GM21723 (cell line): ENCODE measurements around the gene TSGA10IP.
A peak's percentile ranks its signal among the peaks of the same experiment; 100 is the strongest.

Experiments
- ATAC-seq: cut with Tn5 transposase; IDR thresholded peaks from one replicate; pipeline ENCODE4 v1.9.1; 2021; ENCODE audit warnings: mild to moderate bottlenecking, moderate library complexity; ENCODE audit not compliant: unreplicated experiment

TSGA10IP gene

DNA sequence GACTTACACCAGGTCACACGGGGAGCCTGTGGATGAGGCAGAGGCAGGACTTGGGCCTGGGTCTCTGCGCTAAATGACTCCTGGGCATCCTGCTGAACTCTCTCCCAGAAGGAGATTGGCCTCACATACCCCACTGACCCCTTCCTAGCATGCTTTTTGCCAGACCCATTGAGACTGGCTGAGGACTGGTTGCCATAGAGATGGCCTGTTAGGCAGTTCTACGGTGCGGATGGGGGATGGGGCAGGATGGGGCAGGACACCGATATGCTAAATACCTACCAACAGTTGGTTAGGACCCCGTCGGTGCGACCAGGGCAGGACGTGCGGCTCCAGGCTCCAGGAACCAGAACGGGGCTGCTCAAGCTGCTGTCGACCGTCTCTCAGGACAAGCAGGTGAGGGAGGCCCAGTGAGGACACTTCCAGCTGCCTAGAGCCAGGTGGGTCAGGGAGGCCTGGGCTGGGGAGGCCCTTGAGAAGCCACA is at the start of gene TSGA10IP:
TSGA10IP (plus strand) TSS at position 51 of the 482 bp plus-strand sequence; CDS start at position 247, 196 bp downstream.
- no peak for ATAC-seq

DNA sequence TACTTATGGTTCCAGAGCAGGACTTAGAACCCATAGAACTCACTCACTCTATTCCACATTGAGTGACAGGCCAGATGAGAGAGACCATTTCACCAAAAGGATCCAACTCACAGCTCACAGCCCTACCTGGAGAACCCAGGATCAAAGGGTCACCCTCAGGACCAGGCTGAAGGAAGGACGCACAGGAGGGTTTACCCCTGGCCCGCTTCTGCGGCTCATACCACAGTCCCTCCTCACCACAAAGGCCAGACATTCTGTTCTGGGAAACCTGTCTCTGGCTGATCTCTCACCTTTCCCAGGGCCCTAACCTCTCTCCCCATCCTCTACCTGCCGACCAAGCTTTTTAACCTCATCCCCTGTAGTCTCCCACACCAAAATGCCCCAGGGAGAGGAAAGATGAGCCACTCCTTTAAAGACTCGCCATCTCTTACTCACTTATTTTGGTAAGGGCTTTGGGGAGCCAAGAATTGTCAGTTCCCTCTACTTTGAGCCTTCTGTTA is 49.7 kb upstream of the TSGA10IP start:
- no peak for ATAC-seq

DNA sequence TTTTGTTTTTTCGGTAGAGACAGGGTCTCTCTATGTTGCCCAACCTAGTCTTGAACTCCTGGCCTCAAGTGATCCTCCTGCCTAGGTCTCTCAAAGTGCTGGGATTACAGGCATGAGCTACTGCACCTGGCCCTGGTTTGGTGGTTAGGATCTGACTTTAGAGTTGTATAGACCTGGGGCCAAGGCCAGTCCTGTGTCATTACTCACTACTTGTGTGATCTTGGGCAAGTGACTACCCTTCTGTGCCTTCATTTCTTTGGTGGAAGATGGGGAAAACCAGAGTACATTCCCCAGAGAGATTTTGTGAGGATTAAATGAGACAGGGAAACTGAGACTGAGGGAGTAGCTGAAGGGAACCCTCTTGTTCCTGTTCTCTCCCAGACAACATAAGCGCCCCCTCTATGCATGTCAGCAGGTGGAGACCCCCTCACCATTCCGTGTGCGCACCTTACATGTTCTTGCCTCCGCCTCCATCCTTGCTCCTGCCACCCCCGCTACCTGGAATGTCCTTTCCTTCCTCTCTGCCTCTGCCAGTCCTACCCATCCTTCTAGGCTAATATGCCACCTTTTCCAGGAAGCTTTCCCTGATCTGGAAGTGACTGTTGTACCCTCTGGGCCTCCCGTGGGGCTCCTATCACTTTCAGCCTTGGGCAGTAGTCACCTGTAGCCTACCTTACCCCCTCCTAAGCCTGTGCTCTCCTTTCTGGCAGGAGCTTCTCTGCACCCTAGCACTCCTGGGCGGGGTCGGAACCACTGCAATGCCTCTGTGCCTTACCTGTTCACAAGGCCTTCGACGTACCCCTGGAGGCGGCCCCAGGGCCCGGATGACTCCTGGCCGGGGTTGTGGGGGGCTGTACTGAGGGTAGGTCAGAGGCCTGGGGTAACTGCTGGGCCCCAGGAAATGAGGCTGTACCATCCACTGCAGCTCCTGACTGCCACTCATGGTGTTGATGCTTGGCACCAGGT is 49.0 kb upstream of the TSGA10IP start:
- ATAC-seq, result no peak

DNA sequence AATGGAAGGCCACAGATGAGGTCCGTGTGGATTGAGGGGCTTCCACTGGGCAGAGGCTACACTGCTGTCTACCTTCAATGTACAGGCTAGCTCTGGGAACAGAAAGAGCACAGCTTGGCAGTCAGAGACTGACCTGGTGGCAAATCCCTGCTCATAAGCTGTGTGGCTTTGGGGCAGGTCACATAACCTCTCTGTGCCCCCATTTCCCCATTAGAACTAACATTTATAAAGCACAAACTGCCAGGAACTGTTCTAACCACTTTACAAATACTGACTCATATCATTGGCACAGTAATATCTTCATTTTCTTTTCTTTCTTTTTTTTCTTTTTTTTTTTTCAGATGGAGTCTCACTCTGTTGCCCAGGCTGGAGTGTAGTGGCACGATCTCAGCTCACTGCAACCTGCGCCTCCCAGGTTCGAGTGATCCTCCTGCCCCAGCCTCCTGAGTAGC is 48.2 kb upstream of the TSGA10IP start:
- no peak for ATAC-seq

DNA sequence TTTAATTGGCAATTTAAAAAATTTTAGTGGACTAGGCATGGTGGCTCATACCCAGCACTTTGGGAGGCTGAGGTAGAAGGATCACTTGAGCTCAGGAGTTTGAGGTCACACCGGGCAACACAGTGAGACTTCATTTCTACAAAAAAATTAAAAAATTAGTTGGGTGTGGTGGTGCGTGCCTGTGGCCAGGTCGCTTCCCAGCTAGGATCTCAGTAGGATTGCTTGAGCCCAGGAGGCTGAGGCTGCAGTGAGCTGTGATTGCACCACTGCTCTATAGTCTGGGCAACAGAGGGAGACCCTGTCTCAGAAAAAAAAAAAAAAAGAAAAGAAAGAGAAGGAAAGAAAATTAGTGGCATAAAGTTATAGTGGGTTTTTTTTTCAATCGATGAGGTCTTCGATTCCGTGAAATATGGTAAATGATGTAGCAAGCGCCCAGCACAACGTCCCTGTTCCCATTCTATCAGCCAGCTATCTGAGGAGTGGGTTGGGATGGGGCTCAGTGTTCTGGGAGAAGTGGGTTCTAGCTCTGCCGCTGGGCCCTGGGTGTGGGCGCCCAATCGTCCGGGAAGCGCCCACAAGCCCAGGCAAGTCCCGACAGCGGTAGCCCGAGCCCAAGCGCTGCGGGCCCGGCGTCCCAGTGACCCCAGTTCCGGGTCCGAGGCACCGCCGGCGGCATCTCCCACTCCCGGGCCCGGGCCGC is 46.5 kb upstream of the TSGA10IP start:
- no peak for ATAC-seq

DNA sequence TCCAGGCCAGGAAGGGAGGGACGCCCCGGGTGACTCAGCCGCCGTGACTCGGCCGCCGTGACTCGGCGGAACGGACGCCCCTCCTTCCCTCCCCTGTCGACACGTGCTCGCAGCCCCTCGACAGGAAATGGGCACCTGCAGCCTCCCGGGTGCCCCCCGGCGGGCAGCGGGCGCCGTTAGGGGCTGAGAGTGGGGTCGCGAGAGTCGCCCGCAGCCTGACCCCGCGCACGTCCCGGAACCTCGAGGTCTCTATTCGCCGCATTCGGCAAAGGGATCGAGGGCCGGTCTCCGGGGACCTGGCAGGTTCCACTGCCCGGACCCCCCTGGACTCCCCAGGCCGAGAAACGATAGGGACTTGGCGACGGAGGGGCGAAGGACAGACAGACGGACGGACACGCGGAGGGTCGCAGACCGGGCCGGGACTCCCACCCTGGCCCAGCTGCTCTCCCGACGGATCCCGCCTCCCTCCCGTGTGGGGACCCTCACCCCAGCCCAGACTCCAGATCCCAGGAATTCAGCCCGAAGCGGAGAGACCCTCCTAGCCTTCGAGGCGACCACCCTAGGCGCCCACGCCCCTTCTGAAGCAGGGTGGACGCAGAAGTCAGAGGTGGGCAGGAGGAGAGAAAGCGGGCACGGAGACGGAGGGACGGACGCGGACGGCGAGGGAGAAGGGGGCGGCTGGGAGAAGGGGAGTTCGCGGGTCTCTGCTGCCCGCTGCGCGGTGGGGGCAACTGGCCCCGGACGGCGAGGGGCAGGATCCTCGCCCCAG is 45.7 kb upstream of the TSGA10IP start:
- no peak for ATAC-seq

DNA sequence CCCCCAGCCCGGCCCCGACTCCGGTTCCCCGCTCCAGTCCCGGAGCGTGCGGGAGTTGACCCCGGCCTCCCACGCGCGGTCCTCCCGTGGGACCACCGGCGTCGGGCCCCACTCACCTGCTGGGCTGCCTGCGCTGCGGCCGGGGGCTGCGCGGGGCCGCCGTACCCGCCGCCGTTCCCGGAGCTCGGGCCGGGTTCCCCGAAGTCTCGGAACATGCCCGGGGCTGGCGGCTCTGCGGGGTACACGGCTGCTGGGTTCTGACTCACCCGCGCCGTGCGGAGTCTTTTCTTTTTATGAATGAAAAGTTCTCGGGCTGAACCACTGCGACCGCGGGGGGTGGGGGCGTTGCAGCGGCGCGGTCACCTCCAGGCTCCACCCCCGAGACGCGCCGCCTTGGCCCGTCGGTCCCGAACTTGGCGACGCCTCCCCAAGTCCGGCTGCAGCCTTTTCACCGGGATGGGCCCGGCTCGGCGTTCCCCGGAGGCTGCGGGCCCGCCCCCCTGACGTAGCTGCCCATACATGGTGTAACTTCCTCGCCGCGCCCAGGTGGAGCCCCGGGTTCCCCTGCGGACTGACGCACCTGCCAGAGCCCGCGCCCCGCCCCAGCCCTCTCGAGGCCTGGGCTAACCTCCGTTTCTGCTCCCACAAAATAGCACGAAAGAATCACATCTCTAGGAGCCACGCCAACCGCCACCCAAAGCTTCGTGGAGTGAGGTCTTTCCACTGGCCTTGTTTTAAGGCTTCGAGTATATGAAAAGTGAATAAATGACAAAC is 45.0 kb upstream of the TSGA10IP start, which contains the start of gene FOSL1:
FOSL1 (minus strand) TSS at position 264 of the 774 bp plus-strand sequence; CDS start at position 215, 49 bp downstream.
- ATAC-seq, result peak; percentile 70

DNA sequence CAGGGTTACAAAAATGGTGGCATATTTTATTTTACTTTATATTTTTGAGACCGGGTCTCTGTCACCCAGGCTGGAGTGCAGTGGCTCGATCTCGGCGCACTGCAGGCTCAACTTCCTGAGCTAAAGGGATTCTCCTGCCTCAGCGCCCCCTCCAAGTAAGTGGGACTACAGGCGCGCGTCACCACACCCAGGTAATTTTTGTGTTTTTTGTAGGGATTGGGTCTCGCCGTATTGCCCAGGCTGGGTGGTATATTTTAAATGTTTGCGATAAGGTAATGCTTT is 44.4 kb upstream of the TSGA10IP start:
- no peak for ATAC-seq

DNA sequence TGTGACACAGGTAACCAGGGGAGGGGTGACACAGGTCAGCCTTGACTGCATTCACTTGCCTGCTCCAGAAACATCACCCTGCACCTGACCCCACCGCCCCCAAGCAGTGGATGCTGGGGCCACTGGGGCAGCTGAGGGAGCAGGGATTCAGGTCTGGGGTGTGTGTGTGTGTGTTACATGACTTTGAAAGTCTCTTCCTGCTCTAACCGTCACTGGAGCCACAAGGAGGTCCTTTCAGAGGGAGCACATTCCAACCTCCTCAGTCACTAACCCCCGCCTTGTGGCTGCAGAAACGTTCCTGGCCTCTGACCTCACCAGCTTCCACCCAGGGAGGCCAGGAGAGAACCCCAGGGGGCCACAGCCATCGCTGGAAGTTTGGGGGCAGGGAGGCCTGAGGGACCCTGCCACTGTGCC is 42.2 kb upstream of the TSGA10IP start:
- no peak for ATAC-seq

DNA sequence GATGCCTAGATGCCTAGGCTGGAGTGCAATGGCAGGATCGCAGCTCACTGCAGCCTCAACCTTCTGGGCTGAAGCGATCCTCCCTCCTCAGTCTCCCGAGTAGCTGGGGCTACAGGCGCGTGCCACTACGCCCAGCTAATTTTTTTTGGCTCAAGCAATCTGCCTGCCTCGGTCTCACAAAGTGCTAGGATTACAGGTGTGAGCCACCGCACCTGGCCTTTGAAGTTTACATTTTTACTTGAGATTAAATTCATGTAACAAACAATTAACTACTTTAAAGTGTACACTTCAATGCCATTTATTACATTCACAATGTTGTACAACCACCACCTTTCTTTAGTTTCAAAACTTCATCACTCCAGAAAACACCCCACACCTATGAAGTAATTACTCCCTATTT is 41.6 kb upstream of the TSGA10IP start:
- ATAC-seq, result no peak

DNA sequence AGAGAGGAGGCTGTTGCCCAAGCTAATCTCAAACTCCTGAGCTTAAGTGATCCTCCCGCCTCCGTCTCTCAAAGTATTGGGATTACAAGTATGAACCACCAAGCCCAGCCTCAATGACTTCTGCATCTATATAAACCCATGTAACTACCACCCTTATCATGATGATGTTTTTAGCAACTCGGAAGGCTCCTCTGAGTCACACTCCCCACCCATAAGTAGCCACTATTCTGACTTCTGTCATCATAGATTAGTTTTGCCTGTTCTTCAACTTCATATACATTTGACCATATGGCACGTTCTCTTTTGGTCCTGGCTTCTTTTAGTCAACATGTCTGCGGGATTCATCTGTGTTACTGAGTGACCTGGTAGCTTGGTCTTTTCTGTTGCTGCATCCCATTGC is 38.7 kb upstream of the TSGA10IP start:
- no peak for ATAC-seq

DNA sequence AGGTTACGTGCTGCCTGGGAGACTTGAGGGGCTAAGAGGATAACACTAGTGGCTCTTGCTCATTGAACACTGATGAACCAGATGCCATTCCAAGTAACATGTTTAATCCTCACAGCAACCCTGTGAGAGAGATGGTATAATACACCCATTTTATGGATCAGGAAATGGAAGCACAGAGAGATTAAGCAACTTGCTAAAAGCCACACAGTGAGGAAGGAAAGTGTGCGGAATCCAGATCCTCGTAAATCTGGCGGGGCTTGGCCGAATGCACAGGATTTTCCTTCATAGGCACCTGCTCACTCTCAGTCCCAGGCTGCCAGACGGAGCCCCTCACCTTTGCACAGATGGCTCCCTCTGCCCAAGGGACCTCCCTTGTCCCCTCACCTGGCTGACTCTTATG is 37.4 kb upstream of the TSGA10IP start:
- ATAC-seq, result no peak

DNA sequence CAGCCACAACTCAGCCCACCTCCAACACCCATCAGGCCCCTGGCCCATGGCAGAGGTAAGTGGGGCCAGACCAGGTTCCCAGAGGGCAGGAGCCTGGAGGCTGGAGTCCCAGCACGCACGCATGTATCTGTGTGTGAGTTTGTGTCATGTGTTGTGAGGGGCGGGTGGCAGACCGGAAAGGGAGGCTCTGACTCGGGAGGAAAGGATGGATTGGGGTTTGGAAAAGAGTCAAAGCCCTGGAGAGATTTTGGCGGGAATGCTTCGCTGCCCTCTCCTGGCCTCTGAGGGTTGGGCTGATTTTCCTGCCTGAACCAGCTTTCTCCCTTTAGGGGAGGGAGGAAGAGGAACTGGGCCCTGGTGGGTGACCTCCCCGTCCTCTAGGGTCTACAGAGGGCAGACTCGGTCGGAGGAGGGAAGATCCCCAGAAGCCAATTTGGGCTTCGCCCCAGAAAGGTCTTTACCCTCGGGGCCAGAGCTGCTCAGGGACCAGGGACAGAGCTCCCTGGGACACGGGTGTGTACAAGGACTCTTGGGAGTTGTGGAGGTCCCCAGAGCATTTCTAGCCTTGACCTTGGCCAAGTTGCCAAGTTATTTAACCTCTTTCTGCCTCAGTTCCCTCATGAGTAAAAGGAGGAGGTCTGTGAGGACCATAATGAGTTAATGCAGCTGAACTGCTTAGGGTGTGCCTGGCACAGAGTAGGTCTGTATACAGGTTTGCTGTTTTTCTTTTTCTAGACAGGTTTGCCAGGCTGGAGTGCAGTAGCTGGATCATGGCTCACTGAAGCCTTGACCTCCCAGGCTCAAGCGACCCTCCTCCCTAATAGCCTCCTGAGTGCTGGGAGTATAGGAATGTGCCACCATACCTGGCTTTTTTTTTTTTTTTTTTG is 33.4 kb upstream of the TSGA10IP start:
- ATAC-seq, result no peak

DNA sequence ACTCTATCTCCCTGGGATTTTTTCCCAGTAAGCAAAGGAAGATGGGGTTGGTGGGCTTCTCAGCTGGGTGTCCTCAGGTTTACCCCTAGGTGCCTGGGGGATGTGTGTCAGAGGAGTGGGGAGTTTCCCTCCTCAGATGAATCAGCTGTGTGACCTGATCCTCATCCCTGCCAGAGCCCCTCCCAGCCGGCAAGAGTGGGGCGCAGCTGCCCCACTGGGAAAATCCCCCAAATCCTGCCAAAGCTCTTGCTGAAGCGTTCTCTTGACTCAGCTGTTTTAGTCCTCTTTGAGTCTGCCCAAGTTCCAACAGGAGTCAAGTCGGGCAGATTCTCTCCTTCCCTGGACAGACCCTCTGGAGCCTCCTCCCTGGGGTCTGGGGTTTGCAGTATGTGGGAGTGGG is 32.4 kb upstream of the TSGA10IP start:
- ATAC-seq, result no peak

DNA sequence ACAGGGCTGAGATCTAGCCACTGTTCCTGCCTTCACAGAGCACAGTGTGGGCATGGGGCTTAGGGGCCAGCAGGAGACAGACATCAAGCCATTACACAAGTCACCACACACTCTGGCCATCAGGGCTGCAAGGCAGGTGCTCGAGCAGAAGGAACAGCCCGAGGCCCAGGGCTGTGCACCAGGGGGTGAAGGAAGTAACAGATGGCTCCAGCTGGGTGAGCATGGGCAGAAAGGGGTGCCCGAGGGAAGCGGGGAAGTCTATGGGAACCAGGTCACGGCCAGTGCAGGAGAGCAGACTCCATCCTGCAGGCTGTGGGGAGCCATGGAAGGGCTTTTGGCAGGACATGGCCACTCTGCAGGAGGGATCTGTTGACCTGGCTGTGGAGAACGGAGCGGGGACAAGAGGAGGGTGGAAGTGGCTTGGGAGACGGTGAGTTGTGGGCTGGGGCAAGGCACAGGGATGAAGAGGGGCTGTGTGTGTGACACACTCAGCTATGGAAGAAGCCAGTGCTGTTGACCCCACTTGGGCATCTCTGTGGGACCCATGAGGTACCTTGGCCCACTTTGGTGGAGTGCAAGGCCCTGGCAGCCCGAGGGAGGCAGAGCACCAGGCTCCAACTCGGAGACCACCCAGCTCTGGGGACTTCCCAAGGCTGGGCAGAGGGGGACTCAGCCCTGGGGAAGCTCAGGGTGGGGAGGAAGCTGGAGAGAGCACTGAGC is 30.0 kb upstream of the TSGA10IP start:
- ATAC-seq, result no peak

DNA sequence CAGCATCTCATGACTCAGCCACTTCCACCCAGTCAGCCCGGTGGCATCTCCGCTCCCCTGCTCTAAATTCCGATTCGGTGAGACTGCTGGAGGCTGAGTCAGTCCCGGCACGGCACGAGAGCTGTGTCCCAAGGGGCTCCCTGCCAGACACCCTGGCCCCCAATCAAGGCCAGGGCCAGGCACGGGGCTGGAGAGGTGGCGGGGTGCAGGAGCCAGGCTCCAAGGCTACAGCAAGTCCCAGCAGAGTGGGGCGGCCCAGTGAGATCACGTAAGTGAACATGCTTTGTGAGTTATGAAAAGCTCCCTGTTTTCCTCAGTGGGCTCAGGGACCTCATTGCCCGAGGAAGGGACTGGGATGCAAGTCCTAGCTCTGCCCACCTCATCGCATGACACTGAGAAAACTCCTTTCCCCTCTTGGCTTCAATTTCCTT is 29.4 kb upstream of the TSGA10IP start:
- ATAC-seq, result no peak

DNA sequence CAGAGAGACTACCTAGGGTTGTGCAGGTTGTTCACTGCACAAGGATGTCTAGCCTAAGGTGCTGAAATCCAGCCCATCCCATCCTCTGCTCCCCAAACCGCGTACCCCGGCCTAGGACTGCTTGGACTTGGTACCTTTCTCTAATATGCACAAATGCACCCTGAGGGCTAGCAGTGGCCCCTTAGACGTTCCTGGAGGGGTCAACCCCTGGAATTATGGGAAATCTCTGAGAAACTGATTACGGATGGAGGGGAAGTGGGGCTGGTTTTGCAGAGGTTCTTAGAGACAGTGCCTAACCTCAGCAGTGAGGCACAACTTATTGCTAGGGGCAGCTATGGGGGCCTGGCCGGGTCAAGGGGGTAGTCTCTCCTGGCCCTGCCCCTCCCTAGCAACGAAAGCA is 28.9 kb upstream of the TSGA10IP start:
- ATAC-seq, result no peak

DNA sequence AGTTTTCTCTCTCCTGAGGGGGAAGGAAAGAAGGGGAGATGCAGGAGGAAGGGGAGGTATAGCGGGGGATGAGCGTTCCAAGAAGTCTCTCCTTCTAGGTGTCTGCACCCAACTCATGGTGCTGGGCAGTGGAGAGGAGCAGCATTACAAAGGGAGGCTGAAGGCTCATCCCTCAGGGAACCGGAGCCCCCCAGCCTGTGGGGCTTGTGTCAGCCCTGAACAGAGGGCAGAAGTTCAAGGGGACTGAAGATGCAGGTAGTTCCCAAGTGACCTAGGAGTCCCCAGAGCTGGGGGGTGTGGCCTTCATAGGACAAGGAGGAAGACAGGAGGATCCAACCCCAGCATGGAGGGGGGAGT is 28.2 kb upstream of the TSGA10IP start:
- no peak for ATAC-seq
